Activated CD4-positive, alpha-beta memory T cell treated with anti-CD3 and anti-CD28 coated beads, Interleukin-2, amount 10 ng/mL, durations not matched to agents 7 days and 5 days (primary cell): ENCODE measurements around the gene SNX24. TPM values are rescaled to one million over a fixed set of nuclear protein-coding genes. Genes with fewer than 3 reads are reported as not detected.
A peak's percentile ranks its signal among the peaks of the same experiment; 100 is the strongest.
"Not testable (repeated sequence)": the region's sequence is repeated elsewhere in the genome, so short reads cannot be mapped to it uniquely, and the experiment has no call there.

Experiments used
- CTCF ChIA-PET: fragments of 350-600 bp; sonication (Branson Sonifier 250); formaldehyde crosslinking; loops from one replicate; lab custom pipeline; 2021; ENCODE audit warnings: antibody characterized with exemption, inconsistent platforms; lab: Charles Lee
- POLR2A ChIA-PET: fragments of 350-600 bp; sonication (Branson Sonifier 250); formaldehyde crosslinking; loops from one replicate; lab custom pipeline; 2021; ENCODE audit warnings: antibody characterized with exemption; lab: Charles Lee
- DNase-seq: peaks from one replicate; pipeline ENCODE4 v3.0.0-alpha.2; 2020
- H3K27ac Mint-ChIP-seq: one replicate; pipeline ENCODE4 v1.8.0; 2021; ENCODE audit warnings: mild to moderate bottlenecking, mixed read lengths
- H3K27me3 Mint-ChIP-seq: one replicate; pipeline ENCODE4 v1.8.0; 2021; ENCODE audit warnings: mixed read lengths
- H3K36me3 Mint-ChIP-seq: one replicate; pipeline ENCODE4 v1.8.0; 2021; ENCODE audit warnings: low read depth, mixed read lengths
- H3K4me1 Mint-ChIP-seq: one replicate; pipeline ENCODE4 v1.8.0; 2021; ENCODE audit warnings: mixed read lengths
- H3K4me3 Mint-ChIP-seq: one replicate; pipeline ENCODE4 v1.8.0; 2021; ENCODE audit warnings: mild to moderate bottlenecking, mixed read lengths
- H3K9me3 Mint-ChIP-seq: one replicate; pipeline ENCODE4 v1.8.0; 2021; ENCODE audit warnings: mixed read lengths
- total RNA-seq, 2 experiments: library from RNA; stranded (reverse); gene quantifications; one replicate each; pipeline ENCODE4 v1.2.3, GENCODE V29; 2021

Gene SNX24
- total RNA-seq, 2 experiments from 2014 or later = 8.8 to 9.2 TPM

DNA sequence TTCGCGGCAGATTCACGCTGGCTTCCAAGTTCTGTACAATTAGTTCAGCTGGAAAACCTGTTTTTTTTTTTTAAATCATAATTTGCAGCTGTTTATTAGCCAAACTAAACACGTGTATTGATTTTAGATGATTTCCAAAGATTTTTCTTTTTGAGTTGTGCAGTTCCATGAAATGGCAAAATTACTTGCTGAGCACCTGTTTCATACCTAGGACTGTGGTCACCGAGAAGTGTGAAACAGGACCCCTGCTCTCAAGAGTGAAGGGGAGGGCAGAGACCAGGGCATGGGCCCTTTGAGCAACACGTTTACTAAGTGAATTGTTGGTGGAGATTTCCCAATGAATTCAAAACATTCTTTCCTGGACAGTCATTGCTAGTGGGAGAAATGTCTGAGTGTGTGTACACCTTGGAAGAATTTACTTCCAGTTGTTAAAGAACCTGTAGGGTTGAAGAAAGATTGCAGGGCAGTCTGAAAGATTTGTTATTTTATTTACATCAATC is 688 bp downstream of the SNX24 start:
- Mint-ChIP-seq H3K36me3 (no peaks in the 10 kb centered on the region), H3K4me3 (peak overlapping the region; percentile 70), H3K27me3 (peaks cover 3% of the 10 kb centered on the region), H3K27ac (no peak overlapping the region), H3K9me3 (no peaks in the 10 kb centered on the region), H3K4me1 (peaks cover 33% of the 10 kb centered on the region)
- ChIA-PET CTCF (interaction anchor here (1.5 to 2.7 kb wide), 2 partner anchors 14 to 71 kb away, joined by 3 to 21 read pairs; partner anchors contain the start of gene SNX2), POLR2A (interaction anchor here (0.6 to 3.6 kb wide), 4 partner anchors 30 to 648 kb away, joined by 3 to 39 read pairs (median 10); partner anchors contain the start of genes CEP120 and SNX2)
- no peak for DNase-seq

- Mint-ChIP-seq H3K9me3 (no peaks in the 10 kb centered on the region), H3K27me3 (no peaks in the 10 kb centered on the region), H3K4me3 (no peak overlapping the region), H3K4me1 (peaks cover 31% of the 10 kb centered on the region), H3K36me3 (no peaks in the 10 kb centered on the region), H3K27ac (no peak overlapping the region)
- CTCF ChIA-PET = no interaction called here
- no peak for DNase-seq
- POLR2A ChIA-PET = no interaction called here
Measured at GRCh38 chr5:122847687-122848081, 2.3 kb downstream of the SNX24 start.

DNA sequence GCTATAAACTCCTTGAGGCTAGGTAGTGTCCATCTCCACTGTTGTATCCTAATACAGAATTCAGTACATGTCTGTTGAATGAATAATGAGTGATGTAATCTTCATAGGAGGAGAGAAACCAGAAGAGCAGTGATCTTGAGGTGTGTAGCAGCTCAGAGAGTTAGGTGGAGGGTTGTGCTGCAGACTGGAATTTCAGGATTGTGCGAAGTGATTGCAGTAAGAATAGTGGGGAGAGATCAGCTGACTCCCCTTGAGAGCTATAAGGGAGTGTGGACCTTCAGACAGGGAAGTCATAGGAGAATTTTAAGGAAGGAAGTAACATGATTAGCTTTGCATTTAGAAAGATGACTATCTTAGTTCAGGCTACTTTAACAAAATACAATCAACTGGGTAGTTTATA is 4.4 kb downstream of the SNX24 start:
- no peak for DNase-seq
- H3K27me3 Mint-ChIP-seq = no peaks in the 10 kb centered on the region
- POLR2A ChIA-PET = no interaction called here
- no peaks in the 10 kb centered on the region for H3K9me3 Mint-ChIP-seq
- H3K4me3 Mint-ChIP-seq = no peak overlapping the region
- H3K27ac Mint-ChIP-seq = no peak overlapping the region
- CTCF ChIA-PET = no interaction called here
- no peaks in the 10 kb centered on the region for H3K36me3 Mint-ChIP-seq
- peaks cover 17% of the 10 kb centered on the region for H3K4me1 Mint-ChIP-seq

DNA sequence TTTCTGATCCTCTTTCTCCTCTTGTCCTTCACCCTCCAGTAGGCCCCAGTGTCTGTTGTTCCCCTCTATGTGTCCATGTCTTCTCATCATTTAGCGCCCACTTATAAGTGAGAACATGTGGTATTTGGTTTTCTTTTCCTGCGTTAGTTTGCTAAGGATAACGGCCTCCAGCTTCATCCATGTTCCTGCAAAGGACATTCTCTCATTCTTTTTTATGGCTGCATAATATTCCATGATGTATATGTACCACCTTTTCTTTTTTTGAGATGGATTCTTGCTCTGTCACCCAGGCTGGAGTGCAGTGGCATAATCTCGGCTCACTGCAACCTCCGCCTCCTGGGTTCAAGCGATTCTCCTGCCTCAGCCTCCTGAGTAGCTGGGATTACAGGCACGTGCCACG is 12.1 kb downstream of the SNX24 start:
- H3K4me1 Mint-ChIP-seq, DNase-seq: not testable (repeated sequence)

GRCh38 chr5:122858451-122858850 is 13.0 kb downstream of the SNX24 start:
- no peak for DNase-seq
- peaks cover 4% of the 10 kb centered on the region for H3K4me1 Mint-ChIP-seq
- ChIA-PET CTCF (no interaction called here), POLR2A (no interaction called here)
- H3K27me3 Mint-ChIP-seq = no peaks in the 10 kb centered on the region
- H3K27ac Mint-ChIP-seq = no peak overlapping the region
- H3K4me3 Mint-ChIP-seq = no peak overlapping the region
- peaks cover 6% of the 10 kb centered on the region for H3K9me3 Mint-ChIP-seq
- H3K36me3 Mint-ChIP-seq = peaks cover 7% of the 10 kb centered on the region

More for the DNA sequence above, 12.1 kb downstream of the SNX24 start:
- H3K9me3 Mint-ChIP-seq, H3K4me3 Mint-ChIP-seq, H3K36me3 Mint-ChIP-seq, H3K27ac Mint-ChIP-seq, H3K27me3 Mint-ChIP-seq: not testable (repeated sequence)
- ChIA-PET CTCF (interaction anchor here (0.6 kb wide), 1 partner anchor 184 kb away, joined by 3 read pairs; no protein-coding TSS in a partner anchor), POLR2A (interaction anchor here (1.4 kb wide), 1 partner anchor 12 kb away, joined by 3 read pairs; the partner anchor contains the start of gene SNX24)

DNA sequence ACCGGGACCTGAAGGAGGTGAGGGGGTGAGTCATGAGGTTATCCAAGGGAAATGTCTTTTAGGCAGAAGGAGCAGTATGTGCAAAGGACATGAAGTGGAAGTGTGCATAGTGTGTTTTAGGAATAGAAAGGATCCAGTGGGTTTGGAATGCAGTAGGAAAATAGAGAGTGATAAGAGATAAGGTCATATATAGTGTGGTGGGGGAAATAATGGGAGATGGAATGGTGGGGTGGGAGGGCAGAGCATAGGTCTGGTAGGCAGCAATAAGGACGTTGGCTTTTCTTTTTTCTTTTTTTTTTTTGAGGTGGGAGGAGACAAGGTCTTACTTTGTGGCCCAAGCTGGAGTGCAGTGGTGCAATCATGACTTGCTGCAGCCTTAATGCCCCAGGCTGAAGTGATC is 17.8 kb downstream of the SNX24 start:
- DNase-seq = no peak
- Mint-ChIP-seq H3K27ac (no peak overlapping the region), H3K9me3 (peaks cover 4% of the 10 kb centered on the region), H3K27me3 (no peaks in the 10 kb centered on the region), H3K36me3 (peaks cover 9% of the 10 kb centered on the region), H3K4me1 (peaks cover 18% of the 10 kb centered on the region), H3K4me3 (no peak overlapping the region)
- POLR2A ChIA-PET = interaction anchor here (2.7 kb wide), 1 partner anchor 18 kb away, joined by 11 read pairs; the partner anchor contains the start of gene SNX24
- CTCF ChIA-PET = no interaction called here

DNA sequence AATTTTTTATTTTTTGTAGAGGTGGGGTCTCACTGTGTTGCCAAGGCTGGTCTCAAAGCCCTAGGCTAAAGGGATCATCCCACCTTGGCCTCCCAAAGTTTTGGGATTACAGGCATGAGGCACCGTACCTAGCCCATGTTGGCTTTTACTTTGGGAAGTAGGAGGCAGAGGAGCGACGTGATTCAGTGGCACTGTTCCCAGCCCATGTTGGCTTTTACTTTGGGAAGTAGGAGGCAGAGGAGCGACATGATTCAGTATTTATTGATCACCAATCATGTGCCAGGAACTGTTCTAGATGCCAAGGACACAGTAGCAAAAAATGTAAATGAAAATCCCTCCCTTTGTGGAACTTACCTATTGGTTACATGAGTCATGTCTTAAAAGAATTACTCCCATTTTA is 18.3 kb downstream of the SNX24 start:
- H3K27ac Mint-ChIP-seq = peak overlapping the region; percentile 54
- peaks cover 18% of the 10 kb centered on the region for H3K4me1 Mint-ChIP-seq
- no peak for DNase-seq
- no peak overlapping the region for H3K4me3 Mint-ChIP-seq
- CTCF ChIA-PET = no interaction called here
- no peaks in the 10 kb centered on the region for H3K27me3 Mint-ChIP-seq
- POLR2A ChIA-PET = interaction anchor here (2.7 kb wide), 1 partner anchor 19 kb away, joined by 11 read pairs; the partner anchor contains the start of gene SNX24
- peaks cover 4% of the 10 kb centered on the region for H3K9me3 Mint-ChIP-seq
- H3K36me3 Mint-ChIP-seq = peaks cover 9% of the 10 kb centered on the region

- Mint-ChIP-seq H3K4me1 (peaks cover 18% of the 10 kb centered on the region), H3K27ac (peak overlapping the region; percentile 54), H3K4me3 (no peak overlapping the region), H3K27me3 (no peaks in the 10 kb centered on the region), H3K36me3 (peaks cover 9% of the 10 kb centered on the region), H3K9me3 (peaks cover 4% of the 10 kb centered on the region)
- DNase-seq = peak; percentile 34
- ChIA-PET POLR2A (interaction anchor here (2.7 kb wide), 1 partner anchor 20 kb away, joined by 11 read pairs; the partner anchor contains the start of gene SNX24), CTCF (no interaction called here)
Measured at GRCh38 chr5:122864400-122864799, 19.0 kb downstream of the SNX24 start.

DNA sequence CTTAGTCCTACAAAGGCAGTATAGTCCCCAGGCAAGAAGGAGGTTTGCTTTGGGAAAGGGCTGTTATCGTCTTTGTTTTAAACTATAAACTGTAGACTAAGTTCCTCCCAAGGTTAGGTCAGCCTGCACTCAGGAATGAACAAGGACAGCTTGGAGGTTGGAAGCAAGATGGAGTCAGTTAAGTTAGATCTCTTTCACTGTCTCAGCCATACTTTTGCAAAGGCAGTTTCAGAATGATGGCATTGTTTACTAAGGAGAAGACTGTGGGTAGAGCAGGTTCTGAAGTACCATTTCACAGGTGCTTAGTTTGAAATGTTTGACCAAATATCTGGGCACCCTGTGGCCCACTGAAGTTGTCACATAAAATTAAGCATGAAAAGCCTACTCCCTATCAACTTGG is 19.4 kb downstream of the SNX24 start:
- peaks cover 9% of the 10 kb centered on the region for H3K36me3 Mint-ChIP-seq
- no peak overlapping the region for H3K4me3 Mint-ChIP-seq
- DNase-seq = no peak
- peaks cover 4% of the 10 kb centered on the region for H3K9me3 Mint-ChIP-seq
- ChIA-PET POLR2A (interaction anchor here (2.7 kb wide), 1 partner anchor 20 kb away, joined by 11 read pairs; the partner anchor contains the start of gene SNX24), CTCF (no interaction called here)
- peaks cover 18% of the 10 kb centered on the region for H3K4me1 Mint-ChIP-seq
- peak overlapping the region; percentile 54 for H3K27ac Mint-ChIP-seq
- H3K27me3 Mint-ChIP-seq = no peaks in the 10 kb centered on the region

GRCh38 chr5:122870219-122870856 is 24.9 kb downstream of the SNX24 start:
- ChIA-PET POLR2A (no interaction called here), CTCF (no interaction called here)
- Mint-ChIP-seq H3K27ac (no peak overlapping the region), H3K4me1 (peaks cover 1% of the 10 kb centered on the region), H3K4me3 (no peak overlapping the region), H3K9me3 (no peaks in the 10 kb centered on the region), H3K36me3 (peaks cover 5% of the 10 kb centered on the region), H3K27me3 (no peaks in the 10 kb centered on the region)
- no peak for DNase-seq

- ChIA-PET CTCF (interaction anchor here (0.6 kb wide), 1 partner anchor 15 kb away, joined by 3 read pairs; no protein-coding TSS in a partner anchor), POLR2A (no interaction called here)
- DNase-seq = no peak
- Mint-ChIP-seq H3K9me3 (peaks cover under 1% of the 10 kb centered on the region), H3K4me1 (peaks cover 4% of the 10 kb centered on the region), H3K4me3 (no peak overlapping the region), H3K36me3 (peaks cover 5% of the 10 kb centered on the region), H3K27me3 (no peaks in the 10 kb centered on the region), H3K27ac (no peak overlapping the region)
Measured at GRCh38 chr5:122871661-122872060, 26.2 kb downstream of the SNX24 start.

DNA sequence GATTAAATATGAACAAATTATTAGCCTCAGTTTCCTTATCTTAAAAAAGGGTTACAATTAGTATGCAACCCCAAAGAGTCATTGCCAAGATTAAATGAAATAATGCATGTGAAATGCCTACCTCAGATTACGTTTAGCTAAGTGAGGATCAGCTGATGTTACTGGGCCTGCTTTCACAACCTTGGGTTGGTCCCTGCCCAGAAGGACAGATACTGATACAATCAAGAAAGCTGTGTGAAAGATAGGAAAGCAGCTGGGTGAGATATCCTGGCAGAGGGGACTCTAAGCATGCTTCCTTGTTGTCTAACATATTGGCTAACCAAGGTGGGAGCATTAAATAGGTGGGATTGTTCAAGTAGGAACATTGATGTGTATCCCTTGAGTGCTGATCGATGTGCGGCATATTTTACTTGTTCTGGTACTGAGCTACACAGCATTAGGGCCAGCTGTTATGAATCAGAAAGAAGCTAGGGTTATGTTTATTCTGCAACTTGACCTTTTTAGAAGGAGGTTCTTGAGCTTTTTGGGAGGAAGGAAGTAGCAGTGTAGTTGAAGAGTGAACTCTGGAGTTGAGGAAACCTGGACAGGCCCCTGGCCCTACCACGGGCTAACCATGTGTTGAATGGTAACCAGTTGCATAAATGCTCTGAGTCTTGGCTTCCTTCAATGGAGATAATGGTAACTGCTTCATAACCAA is 28.9 kb downstream of the SNX24 start:
- CTCF ChIA-PET = no interaction called here
- H3K27me3 Mint-ChIP-seq = no peaks in the 10 kb centered on the region
- H3K36me3 Mint-ChIP-seq = no peaks in the 10 kb centered on the region
- peaks cover 2% of the 10 kb centered on the region for H3K9me3 Mint-ChIP-seq
- H3K27ac Mint-ChIP-seq = no peak overlapping the region
- POLR2A ChIA-PET = no interaction called here
- no peak for DNase-seq
- no peak overlapping the region for H3K4me3 Mint-ChIP-seq
- peaks cover 15% of the 10 kb centered on the region for H3K4me1 Mint-ChIP-seq

DNA sequence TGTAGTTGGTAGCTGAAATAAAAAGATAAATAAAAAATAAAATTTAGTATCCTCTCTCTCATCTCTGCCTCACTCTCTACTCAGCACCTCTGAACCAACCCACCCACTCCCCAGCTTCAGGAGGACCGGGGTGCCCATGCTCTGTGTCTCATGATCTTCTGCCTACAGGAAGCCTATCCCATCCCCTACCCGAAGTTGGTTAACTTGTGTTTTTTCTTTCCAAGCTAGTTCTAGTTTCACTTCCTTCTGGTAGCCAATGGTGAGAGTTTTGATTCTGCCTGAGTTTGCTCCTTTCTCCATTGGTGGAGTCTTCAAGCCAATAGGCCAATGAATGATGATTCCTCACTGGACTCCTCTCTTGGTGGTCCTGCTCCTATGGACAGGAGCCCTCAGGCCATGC is 32.1 kb downstream of the SNX24 start:
- CTCF ChIA-PET = no interaction called here
- DNase-seq = no peak

More for the DNA sequence above, 32.1 kb downstream of the SNX24 start:
- Mint-ChIP-seq H3K36me3 (no peaks in the 10 kb centered on the region), H3K4me1 (peaks cover 18% of the 10 kb centered on the region), H3K4me3 (no peak overlapping the region), H3K9me3 (peaks cover 2% of the 10 kb centered on the region), H3K27me3 (no peaks in the 10 kb centered on the region), H3K27ac (no peak overlapping the region)
- POLR2A ChIA-PET = no interaction called here
